ENCODE measurements around the gene PRICKLE2.

DNA sequence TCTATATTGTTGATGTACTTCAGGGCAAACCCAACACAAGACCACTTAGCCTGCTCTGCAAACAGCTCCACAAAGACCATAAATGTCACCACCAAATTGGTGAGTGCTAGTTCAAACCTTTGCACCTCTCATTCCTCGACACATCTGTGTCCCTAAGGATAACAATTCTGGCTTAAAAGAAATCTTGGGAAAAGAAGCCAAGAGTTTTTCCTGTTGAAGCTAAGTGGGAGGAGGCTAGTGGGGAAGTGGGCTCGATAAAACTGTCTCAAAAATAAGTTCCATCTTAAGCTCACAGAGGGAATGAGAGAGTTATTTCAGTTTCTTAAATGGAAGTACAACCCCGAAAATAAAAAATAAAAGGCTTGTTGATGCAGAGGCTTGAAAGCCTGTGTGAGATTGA, 40.4 kb upstream of the PRICKLE2 start:
- TF ChIP-seq, protein P1, sequence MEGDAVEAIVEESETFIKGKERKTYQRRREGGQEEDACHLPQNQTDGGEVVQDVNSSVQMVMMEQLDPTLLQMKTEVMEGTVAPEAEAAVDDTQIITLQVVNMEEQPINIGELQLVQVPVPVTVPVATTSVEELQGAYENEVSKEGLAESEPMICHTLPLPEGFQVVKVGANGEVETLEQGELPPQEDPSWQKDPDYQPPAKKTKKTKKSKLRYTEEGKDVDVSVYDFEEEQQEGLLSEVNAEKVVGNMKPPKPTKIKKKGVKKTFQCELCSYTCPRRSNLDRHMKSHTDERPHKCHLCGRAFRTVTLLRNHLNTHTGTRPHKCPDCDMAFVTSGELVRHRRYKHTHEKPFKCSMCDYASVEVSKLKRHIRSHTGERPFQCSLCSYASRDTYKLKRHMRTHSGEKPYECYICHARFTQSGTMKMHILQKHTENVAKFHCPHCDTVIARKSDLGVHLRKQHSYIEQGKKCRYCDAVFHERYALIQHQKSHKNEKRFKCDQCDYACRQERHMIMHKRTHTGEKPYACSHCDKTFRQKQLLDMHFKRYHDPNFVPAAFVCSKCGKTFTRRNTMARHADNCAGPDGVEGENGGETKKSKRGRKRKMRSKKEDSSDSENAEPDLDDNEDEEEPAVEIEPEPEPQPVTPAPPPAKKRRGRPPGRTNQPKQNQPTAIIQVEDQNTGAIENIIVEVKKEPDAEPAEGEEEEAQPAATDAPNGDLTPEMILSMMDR (IDR thresholded peaks at IDR 0.05), result no peak
- TF ChIP-seq NFATC4 (CRISPR knock-in tag; IDR thresholded peaks at IDR 0.05), result no peak
- no peak for TF ChIP-seq NR2C2 (CRISPR knock-in tag; IDR thresholded peaks at IDR 0.05)
- no peak for TF ChIP-seq CREM (CRISPR knock-in tag; IDR thresholded peaks at IDR 0.05)
- no peak for TF ChIP-seq RELA (CRISPR knock-in tag; IDR thresholded peaks at IDR 0.05; ENCODE audit: borderline replicate concordance)
- TF ChIP-seq, protein P2, sequence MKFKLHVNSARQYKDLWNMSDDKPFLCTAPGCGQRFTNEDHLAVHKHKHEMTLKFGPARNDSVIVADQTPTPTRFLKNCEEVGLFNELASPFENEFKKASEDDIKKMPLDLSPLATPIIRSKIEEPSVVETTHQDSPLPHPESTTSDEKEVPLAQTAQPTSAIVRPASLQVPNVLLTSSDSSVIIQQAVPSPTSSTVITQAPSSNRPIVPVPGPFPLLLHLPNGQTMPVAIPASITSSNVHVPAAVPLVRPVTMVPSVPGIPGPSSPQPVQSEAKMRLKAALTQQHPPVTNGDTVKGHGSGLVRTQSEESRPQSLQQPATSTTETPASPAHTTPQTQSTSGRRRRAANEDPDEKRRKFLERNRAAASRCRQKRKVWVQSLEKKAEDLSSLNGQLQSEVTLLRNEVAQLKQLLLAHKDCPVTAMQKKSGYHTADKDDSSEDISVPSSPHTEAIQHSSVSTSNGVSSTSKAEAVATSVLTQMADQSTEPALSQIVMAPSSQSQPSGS (CRISPR knock-in tag; IDR thresholded peaks at IDR 0.05; ENCODE audit: borderline replicate concordance, low read depth), result no peak
- no peak for TF ChIP-seq CREB1 (CRISPR knock-in tag; IDR thresholded peaks at IDR 0.05)
- TF ChIP-seq ZNF396 (CRISPR knock-in tag; IDR thresholded peaks at IDR 0.05; ENCODE audit: borderline replicate concordance), result no peak
- TF ChIP-seq, protein P3, sequence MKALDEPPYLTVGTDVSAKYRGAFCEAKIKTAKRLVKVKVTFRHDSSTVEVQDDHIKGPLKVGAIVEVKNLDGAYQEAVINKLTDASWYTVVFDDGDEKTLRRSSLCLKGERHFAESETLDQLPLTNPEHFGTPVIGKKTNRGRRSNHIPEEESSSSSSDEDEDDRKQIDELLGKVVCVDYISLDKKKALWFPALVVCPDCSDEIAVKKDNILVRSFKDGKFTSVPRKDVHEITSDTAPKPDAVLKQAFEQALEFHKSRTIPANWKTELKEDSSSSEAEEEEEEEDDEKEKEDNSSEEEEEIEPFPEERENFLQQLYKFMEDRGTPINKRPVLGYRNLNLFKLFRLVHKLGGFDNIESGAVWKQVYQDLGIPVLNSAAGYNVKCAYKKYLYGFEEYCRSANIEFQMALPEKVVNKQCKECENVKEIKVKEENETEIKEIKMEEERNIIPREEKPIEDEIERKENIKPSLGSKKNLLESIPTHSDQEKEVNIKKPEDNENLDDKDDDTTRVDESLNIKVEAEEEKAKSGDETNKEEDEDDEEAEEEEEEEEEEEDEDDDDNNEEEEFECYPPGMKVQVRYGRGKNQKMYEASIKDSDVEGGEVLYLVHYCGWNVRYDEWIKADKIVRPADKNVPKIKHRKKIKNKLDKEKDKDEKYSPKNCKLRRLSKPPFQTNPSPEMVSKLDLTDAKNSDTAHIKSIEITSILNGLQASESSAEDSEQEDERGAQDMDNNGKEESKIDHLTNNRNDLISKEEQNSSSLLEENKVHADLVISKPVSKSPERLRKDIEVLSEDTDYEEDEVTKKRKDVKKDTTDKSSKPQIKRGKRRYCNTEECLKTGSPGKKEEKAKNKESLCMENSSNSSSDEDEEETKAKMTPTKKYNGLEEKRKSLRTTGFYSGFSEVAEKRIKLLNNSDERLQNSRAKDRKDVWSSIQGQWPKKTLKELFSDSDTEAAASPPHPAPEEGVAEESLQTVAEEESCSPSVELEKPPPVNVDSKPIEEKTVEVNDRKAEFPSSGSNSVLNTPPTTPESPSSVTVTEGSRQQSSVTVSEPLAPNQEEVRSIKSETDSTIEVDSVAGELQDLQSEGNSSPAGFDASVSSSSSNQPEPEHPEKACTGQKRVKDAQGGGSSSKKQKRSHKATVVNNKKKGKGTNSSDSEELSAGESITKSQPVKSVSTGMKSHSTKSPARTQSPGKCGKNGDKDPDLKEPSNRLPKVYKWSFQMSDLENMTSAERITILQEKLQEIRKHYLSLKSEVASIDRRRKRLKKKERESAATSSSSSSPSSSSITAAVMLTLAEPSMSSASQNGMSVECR (CRISPR knock-in tag; IDR thresholded peaks at IDR 0.05; ENCODE audit: borderline replicate concordance), result no peak
- TF ChIP-seq, protein P4, sequence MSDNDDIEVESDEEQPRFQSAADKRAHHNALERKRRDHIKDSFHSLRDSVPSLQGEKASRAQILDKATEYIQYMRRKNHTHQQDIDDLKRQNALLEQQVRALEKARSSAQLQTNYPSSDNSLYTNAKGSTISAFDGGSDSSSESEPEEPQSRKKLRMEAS (CRISPR knock-in tag; IDR thresholded peaks at IDR 0.05), result no peak
